ENCODE data around the gene PCED1B. TPM values are rescaled to one million over a fixed set of nuclear protein-coding genes. Genes with fewer than 3 reads are reported as not detected.
"Not testable (repeated sequence)": the region's sequence is repeated elsewhere in the genome, so short reads cannot be mapped to it uniquely, and the experiment has no call there.

PCED1B gene
- total and polyA plus RNA-seq, 9 donors: 0.22 to 0.94 (median 0.53) TPM

DNA sequence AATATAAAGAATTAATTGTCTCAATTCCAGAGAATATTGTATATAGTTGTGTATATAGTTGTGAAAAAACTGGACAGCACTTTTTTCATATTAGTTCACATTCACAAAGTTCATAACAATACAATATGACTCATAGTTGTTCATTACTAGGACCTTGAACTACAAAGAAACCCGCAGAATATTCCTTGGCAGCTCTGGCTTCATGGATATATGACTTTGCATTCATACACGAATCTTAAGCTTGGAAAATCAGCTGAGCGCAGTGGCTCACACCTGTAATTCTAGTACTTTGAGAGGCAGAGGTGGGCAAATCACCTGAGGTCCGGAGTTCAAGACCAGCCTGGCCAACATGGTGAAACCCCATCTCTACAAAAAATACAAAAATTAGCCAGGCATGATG, 38.1 kb upstream of the PCED1B start:
- Histone ChIP-seq H3K36me3 (ENCODE audit: control insufficient read depth, insufficient read depth, low read length) (no peaks in the 10 kb centered on the region), H3K4me3 (ENCODE audit: low read length) (no peak overlapping the region), H3K4me1 (ENCODE audit: control insufficient read depth, insufficient read depth, low read length) (no peaks in the 10 kb centered on the region), H3K9me3 (replicated peaks; ENCODE audit: control insufficient read depth, low read depth, low read length) (no peaks in the 10 kb centered on the region), H3K27ac (ENCODE audit: low read length) (no peak overlapping the region), H3K27me3 (ENCODE audit: control insufficient read depth, insufficient read depth, low read length) (no peaks in the 10 kb centered on the region)
- WGBS (ENCODE audit: insufficient coverage): no CpG with 5 or more reads among the region's 4 CpGs
- DNase-seq: no peak

DNA sequence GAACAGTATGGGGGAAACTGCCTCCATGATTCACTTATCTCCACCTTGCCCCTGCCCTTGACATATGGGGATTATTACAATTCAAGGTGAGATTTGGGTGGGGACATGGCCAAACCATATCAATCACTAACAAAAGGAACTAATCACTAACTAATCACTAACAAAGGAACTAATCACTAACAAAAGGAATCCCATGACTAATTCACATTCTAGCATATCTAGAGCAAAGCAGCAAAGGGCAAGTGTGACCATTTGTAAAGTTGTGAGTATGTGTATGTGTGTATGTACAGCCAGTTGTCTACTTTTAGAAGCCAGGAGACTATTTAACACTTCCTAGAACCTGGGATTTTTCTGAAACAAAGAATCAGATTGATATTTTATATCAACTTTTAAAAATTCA, 30.9 kb upstream of the PCED1B start:
- no peak for DNase-seq
- no peaks in the 10 kb centered on the region for H3K27me3 ChIP-seq (ENCODE audit: control insufficient read depth, insufficient read depth, low read length)
- no peaks in the 10 kb centered on the region for H3K36me3 ChIP-seq (ENCODE audit: control insufficient read depth, insufficient read depth, low read length)
- H3K27ac ChIP-seq (ENCODE audit: low read length): no peak overlapping the region
- no peak overlapping the region for H3K4me3 ChIP-seq (ENCODE audit: low read length)
- no peaks in the 10 kb centered on the region for H3K4me1 ChIP-seq (ENCODE audit: control insufficient read depth, insufficient read depth, low read length)
- H3K9me3 ChIP-seq (replicated peaks; ENCODE audit: control insufficient read depth, low read depth, low read length): peaks cover 9% of the 10 kb centered on the region

DNA sequence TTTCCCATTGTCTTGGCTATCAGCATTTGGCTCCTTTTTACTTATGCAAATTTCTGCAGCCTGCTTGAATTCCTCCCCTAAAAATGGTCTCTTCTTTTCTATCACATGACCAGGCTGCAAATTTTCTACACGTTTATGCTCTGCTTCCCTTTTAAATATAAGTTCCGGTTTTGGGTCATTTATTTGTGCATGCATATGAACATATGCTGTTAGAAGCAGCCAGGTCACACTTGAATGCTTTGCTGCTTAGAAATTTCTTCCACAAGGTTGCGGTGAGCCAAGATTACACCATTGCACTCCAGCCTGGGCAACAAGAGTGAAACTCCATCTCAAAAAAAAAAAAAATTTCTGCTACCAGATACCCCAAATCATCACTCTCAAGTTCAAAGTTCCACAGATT, 28.1 kb upstream of the PCED1B start:
- H3K27me3 ChIP-seq (ENCODE audit: control insufficient read depth, insufficient read depth, low read length); H3K4me3 ChIP-seq (ENCODE audit: low read length); H3K9me3 ChIP-seq (replicated peaks; ENCODE audit: control insufficient read depth, low read depth, low read length); H3K4me1 ChIP-seq (ENCODE audit: control insufficient read depth, insufficient read depth, low read length); H3K27ac ChIP-seq (ENCODE audit: low read length); DNase-seq; H3K36me3 ChIP-seq (ENCODE audit: control insufficient read depth, insufficient read depth, low read length): not testable (repeated sequence)
- 83% methylated on average over 1 of the region's 3 CpGs for WGBS (ENCODE audit: insufficient coverage)

DNA sequence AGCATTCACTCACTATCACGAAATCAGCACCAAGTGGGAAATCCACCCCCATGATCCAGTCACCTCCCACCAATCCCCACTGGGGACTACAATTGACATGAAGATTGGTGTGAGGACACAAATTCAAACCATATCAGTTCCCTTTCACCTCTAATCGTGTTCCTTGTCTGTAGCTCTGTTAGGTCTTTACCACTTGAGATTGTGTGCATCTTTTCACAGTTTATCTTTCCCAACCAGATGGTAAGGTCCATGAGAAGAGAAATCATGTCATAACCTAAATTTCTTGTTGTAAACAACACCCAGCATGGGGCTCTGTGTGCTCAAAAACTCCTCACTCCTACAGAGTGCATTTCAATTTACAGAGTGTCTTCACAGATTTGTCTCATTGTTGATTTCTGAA, 27.1 kb upstream of the PCED1B start:
- no peak overlapping the region for H3K27ac ChIP-seq (ENCODE audit: low read length)
- H3K27me3 ChIP-seq (ENCODE audit: control insufficient read depth, insufficient read depth, low read length): no peaks in the 10 kb centered on the region
- H3K9me3 ChIP-seq (replicated peaks; ENCODE audit: control insufficient read depth, low read depth, low read length): peaks cover 9% of the 10 kb centered on the region
- H3K36me3 ChIP-seq (ENCODE audit: control insufficient read depth, insufficient read depth, low read length): no peaks in the 10 kb centered on the region
- no peaks in the 10 kb centered on the region for H3K4me1 ChIP-seq (ENCODE audit: control insufficient read depth, insufficient read depth, low read length)
- DNase-seq: no peak
- H3K4me3 ChIP-seq (ENCODE audit: low read length): no peak overlapping the region
- WGBS (ENCODE audit: insufficient coverage): no CpG with 5 or more reads among the region's 2 CpGs

DNA sequence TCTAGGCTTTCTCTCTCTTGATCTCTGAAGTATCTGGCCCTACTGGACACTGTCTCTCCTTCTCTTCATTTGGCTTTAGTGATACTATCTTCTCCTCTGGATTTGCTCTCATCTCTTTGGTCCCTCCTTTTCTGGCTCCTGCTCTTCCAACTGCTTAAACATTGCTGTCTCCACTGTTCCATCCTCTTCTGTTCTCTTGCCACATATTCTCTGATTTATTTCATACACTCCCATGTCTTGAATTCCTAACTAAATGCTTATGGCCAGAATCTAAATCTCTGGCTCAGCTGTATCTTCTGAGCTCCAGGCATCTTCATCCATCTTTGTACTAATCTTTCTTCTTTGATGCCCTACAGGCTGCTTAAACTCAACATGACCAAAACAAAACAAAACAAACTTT, 25.5 kb upstream of the PCED1B start:
- H3K4me3 ChIP-seq (ENCODE audit: low read length): no peak overlapping the region
- DNase-seq: no peak

DNA sequence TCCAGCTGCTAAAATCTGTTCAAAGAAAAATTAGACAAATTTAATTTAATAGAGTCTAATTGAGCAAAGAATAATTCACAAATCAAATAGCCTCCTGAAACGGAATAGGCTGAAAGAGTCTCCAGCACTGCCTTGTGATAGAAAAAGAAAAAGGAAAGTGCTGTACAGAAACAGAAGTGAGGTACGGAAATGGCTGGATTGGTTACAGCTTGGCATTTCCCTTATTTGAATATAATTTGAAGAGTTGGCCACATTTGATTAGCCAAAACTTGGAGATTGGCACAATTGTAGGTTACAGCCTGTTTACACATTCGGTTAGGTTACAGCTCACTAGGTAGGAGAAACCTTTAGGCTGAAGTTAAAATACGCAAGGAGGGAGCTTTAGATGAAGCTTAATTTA, 24.8 kb upstream of the PCED1B start:
- no peak for DNase-seq
- Histone ChIP-seq H3K27ac (ENCODE audit: low read length) (no peak overlapping the region), H3K9me3 (replicated peaks; ENCODE audit: control insufficient read depth, low read depth, low read length) (peaks cover 9% of the 10 kb centered on the region), H3K27me3 (ENCODE audit: control insufficient read depth, insufficient read depth, low read length) (no peaks in the 10 kb centered on the region), H3K4me3 (ENCODE audit: low read length) (no peak overlapping the region), H3K4me1 (ENCODE audit: control insufficient read depth, insufficient read depth, low read length) (no peaks in the 10 kb centered on the region), H3K36me3 (ENCODE audit: control insufficient read depth, insufficient read depth, low read length) (no peaks in the 10 kb centered on the region)
- WGBS (ENCODE audit: insufficient coverage): 82% methylated on average over 2 of the region's 4 CpGs

More for the DNA sequence above, 25.5 kb upstream of the PCED1B start:
- H3K36me3 ChIP-seq (ENCODE audit: control insufficient read depth, insufficient read depth, low read length): no peaks in the 10 kb centered on the region
- no peaks in the 10 kb centered on the region for H3K27me3 ChIP-seq (ENCODE audit: control insufficient read depth, insufficient read depth, low read length)
- H3K4me1 ChIP-seq (ENCODE audit: control insufficient read depth, insufficient read depth, low read length): no peaks in the 10 kb centered on the region
- H3K27ac ChIP-seq (ENCODE audit: low read length): no peak overlapping the region
- peaks cover 9% of the 10 kb centered on the region for H3K9me3 ChIP-seq (replicated peaks; ENCODE audit: control insufficient read depth, low read depth, low read length)

DNA sequence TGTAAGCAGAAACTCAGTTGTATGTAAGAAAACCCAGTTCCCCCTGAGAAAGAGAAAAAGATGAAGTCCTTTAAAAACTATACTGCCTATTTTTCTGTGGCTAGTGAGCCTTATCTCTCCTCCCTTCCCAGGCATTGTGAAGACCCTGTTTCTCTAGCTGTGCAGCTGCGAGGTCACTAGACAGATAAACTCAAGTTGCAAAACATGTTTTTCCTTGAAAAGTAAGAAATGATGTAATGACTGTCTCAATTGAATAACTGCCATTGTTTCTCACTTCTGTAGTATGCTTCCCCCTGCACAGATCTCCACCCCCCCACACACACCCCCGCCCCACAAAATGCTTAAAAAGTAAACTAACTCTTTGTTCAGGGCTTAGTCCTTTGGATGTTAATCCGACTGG, 23.6 kb upstream of the PCED1B start:
- not testable (repeated sequence) for H3K36me3 ChIP-seq (ENCODE audit: control insufficient read depth, insufficient read depth, low read length); H3K4me3 ChIP-seq (ENCODE audit: low read length); DNase-seq; H3K27ac ChIP-seq (ENCODE audit: low read length); H3K27me3 ChIP-seq (ENCODE audit: control insufficient read depth, insufficient read depth, low read length); H3K4me1 ChIP-seq (ENCODE audit: control insufficient read depth, insufficient read depth, low read length); H3K9me3 ChIP-seq (replicated peaks; ENCODE audit: control insufficient read depth, low read depth, low read length)
- no CpG with 5 or more reads among the region's 3 CpGs for WGBS (ENCODE audit: insufficient coverage)

DNA sequence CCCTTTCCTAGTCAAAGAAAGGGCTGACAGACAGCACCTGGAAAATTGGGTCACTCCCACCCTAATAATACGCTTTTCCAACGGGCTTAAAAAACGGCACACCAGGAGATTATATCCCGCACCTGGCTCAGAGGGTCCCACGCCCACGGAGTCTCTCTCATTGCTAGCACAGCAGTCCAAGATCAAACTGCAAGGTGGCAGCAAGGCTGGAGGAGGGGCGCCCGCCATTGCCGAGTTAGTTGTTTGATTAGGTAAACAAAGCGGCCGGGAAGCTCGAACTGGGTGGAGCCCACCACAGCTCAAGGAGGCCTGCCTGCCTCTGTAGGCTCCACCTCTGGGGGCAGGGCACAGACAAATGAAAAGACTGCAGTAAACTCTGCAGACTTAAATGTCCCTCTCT, 22.5 kb upstream of the PCED1B start:
- not testable (repeated sequence) for H3K27ac ChIP-seq (ENCODE audit: low read length); H3K4me3 ChIP-seq (ENCODE audit: low read length); H3K27me3 ChIP-seq (ENCODE audit: control insufficient read depth, insufficient read depth, low read length); H3K36me3 ChIP-seq (ENCODE audit: control insufficient read depth, insufficient read depth, low read length); H3K4me1 ChIP-seq (ENCODE audit: control insufficient read depth, insufficient read depth, low read length); DNase-seq; H3K9me3 ChIP-seq (replicated peaks; ENCODE audit: control insufficient read depth, low read depth, low read length)
- WGBS (ENCODE audit: insufficient coverage): 93% methylated on average over 4 of the region's 12 CpGs

DNA sequence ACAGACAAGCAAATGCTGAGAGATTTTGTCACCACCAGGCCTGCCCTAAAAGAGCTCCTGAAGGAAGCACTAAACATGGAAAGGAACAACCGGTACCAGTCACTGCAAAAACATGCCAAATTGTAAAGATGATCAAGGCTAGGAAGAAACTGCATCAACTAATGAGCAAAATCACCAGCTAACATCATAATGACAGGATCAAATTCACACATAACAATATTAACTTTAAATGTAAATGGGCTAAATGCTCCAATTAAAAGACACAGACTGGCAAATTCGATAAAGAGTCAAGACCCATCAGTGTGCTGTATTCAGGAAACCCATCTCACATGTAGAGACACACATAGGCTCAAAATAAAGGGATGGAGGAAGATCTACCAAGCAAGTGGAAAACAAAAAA, 20.8 kb upstream of the PCED1B start:
- not testable (repeated sequence) for H3K4me1 ChIP-seq (ENCODE audit: control insufficient read depth, insufficient read depth, low read length); DNase-seq; H3K27ac ChIP-seq (ENCODE audit: low read length); H3K27me3 ChIP-seq (ENCODE audit: control insufficient read depth, insufficient read depth, low read length); H3K4me3 ChIP-seq (ENCODE audit: low read length); H3K9me3 ChIP-seq (replicated peaks; ENCODE audit: control insufficient read depth, low read depth, low read length); H3K36me3 ChIP-seq (ENCODE audit: control insufficient read depth, insufficient read depth, low read length)
- no CpG with 5 or more reads among the region's 2 CpGs for WGBS (ENCODE audit: insufficient coverage)

DNA sequence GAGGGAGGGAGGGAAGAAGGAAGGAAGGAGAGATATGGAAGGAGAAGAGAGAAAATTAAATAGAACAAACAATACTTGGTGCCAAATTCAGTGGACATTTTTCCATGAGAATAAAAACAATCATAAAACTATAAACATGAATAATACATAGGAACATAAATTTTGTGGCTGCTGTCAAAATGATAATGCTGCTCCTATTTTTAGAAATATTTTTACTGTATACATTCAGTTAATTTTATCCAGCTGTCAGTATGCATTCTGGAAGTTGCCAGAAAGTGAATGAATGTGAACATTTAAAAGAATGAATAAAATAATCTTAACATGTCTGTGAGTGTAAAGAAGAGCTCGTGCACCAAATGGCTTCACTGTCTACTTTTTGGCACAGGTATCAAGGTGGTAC, 13.9 kb upstream of the PCED1B start:
- no peaks in the 10 kb centered on the region for H3K4me1 ChIP-seq (ENCODE audit: control insufficient read depth, insufficient read depth, low read length)

DNA sequence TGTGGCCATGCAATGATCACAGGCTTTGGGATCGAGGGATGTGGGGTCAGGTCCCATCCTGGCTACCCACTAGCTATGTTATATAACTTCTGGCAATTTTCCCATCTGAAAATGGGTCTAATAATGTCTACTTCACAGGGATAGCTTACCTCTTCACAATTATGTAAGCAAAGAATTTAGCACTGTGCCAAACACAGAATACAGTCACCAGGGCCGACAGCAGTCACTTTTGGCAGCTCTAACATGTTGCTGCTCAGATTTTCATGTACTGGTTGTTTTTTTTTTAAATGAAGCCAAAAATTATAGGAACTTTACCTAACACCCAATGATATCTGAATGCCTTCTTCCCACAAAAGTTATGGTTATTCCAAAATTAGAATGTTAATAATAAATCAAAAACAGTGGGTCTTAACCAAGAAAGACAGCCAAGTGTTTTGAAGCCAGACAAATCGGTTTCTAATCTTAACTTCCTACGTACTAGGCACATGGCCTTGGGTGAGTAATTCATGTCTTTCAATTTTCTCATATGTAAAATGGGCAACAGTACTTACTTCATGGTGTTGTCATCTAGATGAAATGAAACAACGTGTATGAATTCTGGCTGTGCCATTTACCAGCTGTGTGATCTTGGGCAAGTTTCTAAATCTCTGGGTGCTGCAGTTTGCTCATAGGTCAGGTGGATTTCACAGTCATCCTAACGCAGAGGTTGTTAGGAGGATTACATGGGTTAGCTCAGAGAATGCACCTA, 13.0 kb upstream of the PCED1B start:
- Histone ChIP-seq H3K27ac (ENCODE audit: low read length) (no peak overlapping the region), H3K27me3 (ENCODE audit: control insufficient read depth, insufficient read depth, low read length) (peaks cover 2% of the 10 kb centered on the region), H3K36me3 (ENCODE audit: control insufficient read depth, insufficient read depth, low read length) (no peaks in the 10 kb centered on the region), H3K4me1 (ENCODE audit: control insufficient read depth, insufficient read depth, low read length) (no peaks in the 10 kb centered on the region), H3K9me3 (replicated peaks; ENCODE audit: control insufficient read depth, low read depth, low read length) (no peaks in the 10 kb centered on the region), H3K4me3 (ENCODE audit: low read length) (no peak overlapping the region)
- WGBS (ENCODE audit: insufficient coverage): 71% methylated on average over 1 of the region's 6 CpGs
- no peak for DNase-seq

More for the DNA sequence above, 13.9 kb upstream of the PCED1B start:
- H3K27ac ChIP-seq (ENCODE audit: low read length): no peak overlapping the region
- H3K36me3 ChIP-seq (ENCODE audit: control insufficient read depth, insufficient read depth, low read length): no peaks in the 10 kb centered on the region
- no peaks in the 10 kb centered on the region for H3K9me3 ChIP-seq (replicated peaks; ENCODE audit: control insufficient read depth, low read depth, low read length)
- DNase-seq: no peak
- H3K27me3 ChIP-seq (ENCODE audit: control insufficient read depth, insufficient read depth, low read length): peaks cover 2% of the 10 kb centered on the region
- H3K4me3 ChIP-seq (ENCODE audit: low read length): no peak overlapping the region
- no CpG with 5 or more reads among the region's 1 CpG for WGBS (ENCODE audit: insufficient coverage)
